Measurements from ENCODE around the gene STAB1. TPM values are rescaled to one million over a fixed set of nuclear protein-coding genes. Genes with fewer than 3 reads are reported as not detected.

The STAB1 gene
- total and polyA plus RNA-seq, 2 of the 13 experiments (the other 11 are each of a cell fraction or from before 2014, with no cell fraction given), result 0.09 to 0.34 TPM

GRCh38 chr3:52534281-52535183 is 39.4 kb downstream of the STAB1 start (continued):
- no peak for TF ChIP-seq LBX2 (CRISPR knock-in tag; IDR thresholded peaks at IDR 0.05; ENCODE audit: borderline replicate concordance)
- no peak for TF ChIP-seq PAX8 (CRISPR knock-in tag; IDR thresholded peaks at IDR 0.05; ENCODE audit: borderline replicate concordance)
- 0 out of 2 replicates have a peak, but pooled peaks have one; percentile 40 for TF ChIP-seq KLF12 (CRISPR knock-in tag; IDR thresholded peaks at IDR 0.05; ENCODE audit: borderline replicate concordance)
- peak; percentile 79; the same call in 1 of the 2 replicates for TF ChIP-seq ZFP91 (CRISPR knock-in tag; IDR thresholded peaks at IDR 0.05; ENCODE audit: borderline replicate concordance)
- TF ChIP-seq HMG20A (CRISPR knock-in tag; IDR thresholded peaks at IDR 0.05; ENCODE audit: borderline replicate concordance), result no peak
- TF ChIP-seq ARHGAP35 (CRISPR knock-in tag; IDR thresholded peaks at IDR 0.05; ENCODE audit: borderline replicate concordance), result no peak
- TF ChIP-seq MZF1 (CRISPR knock-in tag; IDR thresholded peaks at IDR 0.05; ENCODE audit: borderline replicate concordance), result no peak
- no peak for TF ChIP-seq ZNF292 (CRISPR knock-in tag; IDR thresholded peaks at IDR 0.05; ENCODE audit: borderline replicate concordance, low read depth)
- no peak for TF ChIP-seq RBAK (CRISPR knock-in tag; IDR thresholded peaks at IDR 0.05)
- TF ChIP-seq FOXM1 (CRISPR knock-in tag; IDR thresholded peaks at IDR 0.05), result no peak
- TF ChIP-seq CSRNP2 (CRISPR knock-in tag; conservative IDR thresholded peaks at IDR 0.05; ENCODE audit: low read depth), result no peak
- no peak for TF ChIP-seq ZNF780A (CRISPR knock-in tag; IDR thresholded peaks at IDR 0.05)
- no peak for TF ChIP-seq RFX3 (CRISPR knock-in tag; IDR thresholded peaks at IDR 0.05)
- no peak for TF ChIP-seq ZNF570 (CRISPR knock-in tag; IDR thresholded peaks at IDR 0.05; ENCODE audit: borderline replicate concordance)
- TF ChIP-seq TBP (CRISPR knock-in tag; IDR thresholded peaks at IDR 0.05), result no peak
- 0 out of 2 replicates have a peak, but pooled peaks have one; percentile 53 for TF ChIP-seq SSRP1 (CRISPR knock-in tag; IDR thresholded peaks at IDR 0.05)
- TF ChIP-seq HNRNPUL1 (IDR thresholded peaks at IDR 0.05; ENCODE audit: low read depth, low read length), result no peak
- peak; percentile 55; the same call in 1 of the 2 replicates for TF ChIP-seq CSRNP1 (CRISPR knock-in tag; IDR thresholded peaks at IDR 0.05)
- TF ChIP-seq HDAC6 (IDR thresholded peaks at IDR 0.05; ENCODE audit: low read depth, low read length), result no peak
- TF ChIP-seq PLRG1 (conservative IDR thresholded peaks at IDR 0.05), result no peak
- TF ChIP-seq NAIF1 (CRISPR knock-in tag; IDR thresholded peaks at IDR 0.05; ENCODE audit: borderline replicate concordance), result peak; percentile 46; the same call in 1 of the 2 replicates
- TF ChIP-seq HES4 (CRISPR knock-in tag; IDR thresholded peaks at IDR 0.05; ENCODE audit: borderline replicate concordance), result 0 out of 2 replicates have a peak, but pooled peaks have one; percentile 51
- no peak for TF ChIP-seq ZNF331 (CRISPR knock-in tag; IDR thresholded peaks at IDR 0.05)
- no peak for TF ChIP-seq SYNCRIP (IDR thresholded peaks at IDR 0.05; ENCODE audit: insufficient read depth, low read depth, low read length)
- no peak for TF ChIP-seq ZNF83 (CRISPR knock-in tag; IDR thresholded peaks at IDR 0.05; ENCODE audit: borderline replicate concordance)

Measured in HepG2 (cell line).